Measurements from ENCODE around the gene PBX1. TPM values are rescaled to one million over a fixed set of nuclear protein-coding genes. Genes with fewer than 3 reads are reported as not detected.
"Not testable (repeated sequence)": the region's sequence is repeated elsewhere in the genome, so short reads cannot be mapped to it uniquely, and the experiment has no call there.

PBX1 gene
- total RNA-seq, 2 experiments from 2014 or later, result 0.17 TPM

DNA sequence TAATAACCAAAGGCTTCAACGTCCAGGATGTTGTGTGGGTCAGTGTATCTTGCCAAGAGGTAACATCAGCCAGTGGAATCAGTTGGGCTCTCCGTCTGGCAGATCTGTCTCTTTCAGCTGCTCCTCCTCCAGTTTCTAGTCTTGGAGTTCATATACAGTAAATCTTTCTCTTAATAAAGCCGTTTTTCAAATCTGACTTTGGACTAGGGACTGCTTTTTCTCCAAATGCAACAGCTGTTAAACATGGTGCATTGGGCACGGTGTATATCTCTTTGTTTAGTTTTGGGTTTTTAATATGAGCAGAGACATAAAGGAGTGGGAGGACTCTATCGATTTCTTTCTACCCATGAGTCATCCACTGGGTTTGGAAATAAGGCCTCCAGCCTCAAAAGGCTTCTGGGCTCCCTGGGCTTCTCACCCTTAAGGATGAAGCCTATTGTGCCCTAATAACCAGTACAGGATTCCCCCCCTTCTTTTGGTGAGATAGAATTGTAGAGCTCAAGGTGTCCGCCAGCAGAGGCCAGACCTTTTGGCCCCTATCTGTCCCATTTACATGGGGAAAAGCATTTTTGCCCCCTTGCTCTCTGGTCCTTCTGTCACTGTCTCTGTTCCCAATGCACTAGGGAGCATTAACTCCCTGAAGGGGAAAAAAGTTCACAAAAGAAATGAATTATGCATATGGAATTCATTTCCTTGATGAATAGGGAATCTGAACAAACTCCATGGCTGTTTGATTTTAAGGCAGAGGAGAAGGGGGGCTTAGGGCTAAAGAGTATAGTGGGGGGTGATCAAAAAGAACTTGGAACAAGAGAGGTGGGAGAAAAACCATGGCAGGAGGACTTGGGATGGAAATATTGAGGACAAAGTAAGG, 86.0 kb downstream of the PBX1 start:
- no peaks in the 10 kb centered on the region for H3K36me3 Mint-ChIP-seq
- CTCF ChIA-PET, result no interaction called here

DNA sequence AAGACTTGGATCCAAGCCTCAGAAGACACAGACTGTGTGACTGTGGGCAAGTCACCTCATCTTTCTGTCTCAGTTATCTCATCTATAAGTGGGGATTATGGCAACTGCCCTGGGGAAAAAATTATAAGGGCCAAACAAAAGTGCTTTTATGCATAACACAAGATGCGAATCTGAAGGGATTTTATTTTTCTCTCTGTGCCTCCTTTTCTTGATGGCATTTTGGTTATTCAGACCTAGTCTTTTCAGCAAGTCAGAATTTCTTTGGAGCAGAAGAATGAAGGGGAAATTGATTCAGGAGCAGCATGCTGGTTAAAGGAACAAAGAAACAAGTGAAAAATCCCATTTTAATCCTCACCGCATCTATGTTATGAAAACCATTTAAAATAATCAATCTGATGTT, 86.9 kb downstream of the PBX1 start:
- intact Hi-C loops (cut with micrococcal nuclease), result no loop called here
- no peak overlapping the region for H3K4me3 Mint-ChIP-seq
- H3K4me1 Mint-ChIP-seq (ENCODE audit: low read depth), result no peaks in the 10 kb centered on the region
- DNase-seq, result no peak
- no peaks in the 10 kb centered on the region for H3K9me3 Mint-ChIP-seq
- no peak overlapping the region for H3K27ac Mint-ChIP-seq
- POLR2A ChIA-PET, result no interaction called here
- H3K27me3 Mint-ChIP-seq, result no peaks in the 10 kb centered on the region
- H3K36me3 Mint-ChIP-seq, result no peaks in the 10 kb centered on the region
- CTCF ChIA-PET, result no interaction called here

More for the DNA sequence above, 86.0 kb downstream of the PBX1 start:
- no peaks in the 10 kb centered on the region for H3K27me3 Mint-ChIP-seq
- no peak overlapping the region for H3K4me3 Mint-ChIP-seq
- intact Hi-C loops (cut with micrococcal nuclease), result no loop called here
- DNase-seq, result no peak
- POLR2A ChIA-PET, result no interaction called here
- no peaks in the 10 kb centered on the region for H3K9me3 Mint-ChIP-seq
- no peaks in the 10 kb centered on the region for H3K4me1 Mint-ChIP-seq (ENCODE audit: low read depth)
- no peak overlapping the region for H3K27ac Mint-ChIP-seq

GRCh38 chr1:164647211-164647610, 88.2 kb downstream of the PBX1 start:
- no peaks in the 10 kb centered on the region for H3K9me3 Mint-ChIP-seq
- POLR2A ChIA-PET, result no interaction called here
- DNase-seq, result no peak
- intact Hi-C loops (cut with micrococcal nuclease), result no loop called here
- no peak overlapping the region for H3K27ac Mint-ChIP-seq
- peaks cover 2% of the 10 kb centered on the region for H3K27me3 Mint-ChIP-seq
- CTCF ChIA-PET, result no interaction called here
- H3K4me3 Mint-ChIP-seq, result no peak overlapping the region
- no peaks in the 10 kb centered on the region for H3K36me3 Mint-ChIP-seq
- no peaks in the 10 kb centered on the region for H3K4me1 Mint-ChIP-seq (ENCODE audit: low read depth)

DNA sequence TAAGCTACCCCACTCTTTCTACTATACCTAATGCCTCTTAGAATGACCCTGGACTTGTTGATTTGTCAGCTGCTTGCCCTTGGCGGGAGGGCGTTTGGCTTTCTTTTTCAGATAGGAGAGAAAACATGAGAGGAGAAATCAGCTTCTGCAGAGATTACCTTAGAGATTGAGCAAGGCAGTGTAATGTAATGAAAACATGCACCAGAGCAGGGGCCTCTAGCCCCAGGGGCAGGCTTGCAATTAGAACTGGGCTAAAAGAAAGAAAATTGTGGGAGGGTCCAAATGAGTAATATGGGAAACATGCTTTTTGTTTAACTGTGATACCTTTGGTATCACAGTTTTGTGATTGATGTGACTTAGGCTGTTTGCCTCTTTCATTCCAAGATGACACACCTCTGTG, 89.7 kb downstream of the PBX1 start:
- intact Hi-C loops (cut with micrococcal nuclease), result no loop called here
- Mint-ChIP-seq H3K4me3 (no peak overlapping the region), H3K36me3 (no peaks in the 10 kb centered on the region), H3K27me3 (peaks cover 2% of the 10 kb centered on the region), H3K4me1 (ENCODE audit: low read depth) (no peaks in the 10 kb centered on the region), H3K9me3 (no peaks in the 10 kb centered on the region), H3K27ac (no peak overlapping the region)
- POLR2A ChIA-PET, result no interaction called here
- CTCF ChIA-PET, result no interaction called here
- no peak for DNase-seq

GRCh38 chr1:164649146-164649545, 90.2 kb downstream of the PBX1 start:
- H3K4me1 Mint-ChIP-seq (ENCODE audit: low read depth), result no peaks in the 10 kb centered on the region
- POLR2A ChIA-PET, result no interaction called here
- peaks cover 2% of the 10 kb centered on the region for H3K27me3 Mint-ChIP-seq
- H3K36me3 Mint-ChIP-seq, result no peaks in the 10 kb centered on the region
- no peak for DNase-seq
- H3K4me3 Mint-ChIP-seq, result no peak overlapping the region
- no peaks in the 10 kb centered on the region for H3K9me3 Mint-ChIP-seq
- no peak overlapping the region for H3K27ac Mint-ChIP-seq
- CTCF ChIA-PET, result no interaction called here
- intact Hi-C loops (cut with micrococcal nuclease), result no loop called here

DNA sequence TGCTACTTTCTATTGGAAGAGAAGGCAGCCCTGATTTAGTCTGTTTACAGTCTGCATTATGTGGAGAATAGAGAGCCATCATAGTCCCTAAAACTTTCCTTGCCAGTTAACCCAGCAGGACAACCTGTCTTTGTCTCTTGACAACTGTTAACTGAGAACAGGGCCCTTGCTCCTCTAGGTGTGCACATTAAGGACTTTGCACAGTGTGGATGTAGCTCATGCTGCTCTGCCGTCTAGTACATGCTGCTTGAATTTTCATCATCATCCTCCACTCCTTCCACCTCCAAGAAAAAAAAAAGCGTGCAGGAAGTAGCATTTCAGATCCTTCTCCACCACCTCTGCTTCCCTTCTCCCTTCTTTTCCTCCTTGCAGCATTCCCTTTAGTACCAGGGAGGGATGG, 91.5 kb downstream of the PBX1 start:
- H3K27me3 Mint-ChIP-seq, result peaks cover 2% of the 10 kb centered on the region
- no peak for DNase-seq
- intact Hi-C loops (cut with micrococcal nuclease), result no loop called here
- no peaks in the 10 kb centered on the region for H3K9me3 Mint-ChIP-seq
- POLR2A ChIA-PET, result no interaction called here
- no peak overlapping the region for H3K27ac Mint-ChIP-seq
- no peak overlapping the region for H3K4me3 Mint-ChIP-seq
- H3K36me3 Mint-ChIP-seq, result no peaks in the 10 kb centered on the region
- no peaks in the 10 kb centered on the region for H3K4me1 Mint-ChIP-seq (ENCODE audit: low read depth)
- CTCF ChIA-PET, result no interaction called here

DNA sequence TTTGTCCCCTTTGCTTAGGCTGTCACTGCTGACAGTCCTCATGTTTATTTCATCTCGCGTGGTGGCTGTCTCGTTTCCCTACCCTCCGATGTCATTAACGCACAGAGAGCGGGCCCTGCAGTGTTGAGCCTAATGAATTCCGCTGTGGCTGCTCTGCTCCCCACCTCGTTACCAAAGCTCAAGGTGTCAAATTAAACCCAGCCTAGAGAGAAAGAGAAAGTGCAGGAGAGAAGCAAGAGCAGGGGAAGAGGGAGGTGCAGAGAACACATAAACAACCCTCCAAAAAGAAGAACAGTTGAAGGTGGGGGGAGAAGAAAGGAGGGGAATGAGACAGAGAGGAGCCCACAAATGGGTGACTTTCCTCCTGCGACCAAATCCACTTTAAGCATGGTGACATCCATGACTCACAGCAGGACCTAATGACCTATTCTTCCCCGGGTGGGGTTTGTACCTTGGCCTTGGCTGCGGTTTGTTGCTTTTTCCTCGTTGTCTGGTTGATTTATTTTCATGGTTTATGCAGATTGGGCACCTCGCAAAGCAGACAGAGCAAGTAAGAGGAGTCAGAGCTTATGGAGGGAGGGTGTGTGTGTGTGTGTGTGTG, 92.5 kb downstream of the PBX1 start:
- peaks cover 2% of the 10 kb centered on the region for H3K27me3 Mint-ChIP-seq
- ChIA-PET CTCF (no interaction called here), POLR2A (interaction anchor here (0.6 kb wide), 1 partner anchor 10 kb away, joined by 3 read pairs; no protein-coding TSS in a partner anchor)
- H3K27ac Mint-ChIP-seq, result no peak overlapping the region
- no peak overlapping the region for H3K4me3 Mint-ChIP-seq
- no peaks in the 10 kb centered on the region for H3K9me3 Mint-ChIP-seq
- H3K36me3 Mint-ChIP-seq, result no peaks in the 10 kb centered on the region
- DNase-seq, result no peak
- intact Hi-C loops (cut with micrococcal nuclease), result no loop called here
- H3K4me1 Mint-ChIP-seq (ENCODE audit: low read depth), result no peaks in the 10 kb centered on the region

GRCh38 chr1:164652969-164653368, 94.0 kb downstream of the PBX1 start:
- H3K9me3 Mint-ChIP-seq; H3K27ac Mint-ChIP-seq; DNase-seq; H3K4me3 Mint-ChIP-seq; H3K27me3 Mint-ChIP-seq; H3K36me3 Mint-ChIP-seq; intact Hi-C loops (cut with micrococcal nuclease); H3K4me1 Mint-ChIP-seq (ENCODE audit: low read depth); POLR2A ChIA-PET: not testable (repeated sequence)
- CTCF ChIA-PET, result interaction anchor here (0.6 kb wide), 1 partner anchor 1294 kb away, joined by 3 read pairs; no protein-coding TSS in a partner anchor

GRCh38 chr1:164653705-164654104, 94.7 kb downstream of the PBX1 start:
- Mint-ChIP-seq H3K4me1 (ENCODE audit: low read depth) (no peaks in the 10 kb centered on the region), H3K9me3 (no peaks in the 10 kb centered on the region), H3K4me3 (no peak overlapping the region), H3K36me3 (no peaks in the 10 kb centered on the region), H3K27me3 (peaks cover 2% of the 10 kb centered on the region), H3K27ac (no peak overlapping the region)
- CTCF ChIA-PET, result interaction anchor here (0.6 kb wide), 1 partner anchor 1294 kb away, joined by 3 read pairs; no protein-coding TSS in a partner anchor
- intact Hi-C loops (cut with micrococcal nuclease), result no loop called here
- no peak for DNase-seq
- POLR2A ChIA-PET, result no interaction called here

DNA sequence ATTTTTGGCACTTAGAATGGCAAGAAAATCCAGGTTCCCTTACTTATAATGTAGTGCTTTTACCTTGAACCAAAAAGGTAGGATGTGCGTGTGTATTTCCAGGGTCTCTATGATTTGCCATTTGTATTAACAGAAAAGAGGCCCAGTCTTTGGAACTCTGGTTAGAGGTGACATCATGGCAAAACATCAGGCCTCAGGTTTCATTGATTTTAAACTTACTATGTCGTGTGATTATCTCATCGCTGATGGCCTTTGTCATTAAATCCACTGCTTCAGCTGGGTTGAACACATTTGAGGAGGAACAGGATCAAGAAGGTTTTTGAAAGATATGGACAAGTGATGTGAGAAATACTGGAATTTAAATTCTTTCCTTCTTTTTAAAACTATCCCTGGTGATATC, 95.2 kb downstream of the PBX1 start:
- Mint-ChIP-seq H3K27me3 (peaks cover 2% of the 10 kb centered on the region), H3K4me1 (ENCODE audit: low read depth) (no peaks in the 10 kb centered on the region), H3K4me3 (no peak overlapping the region), H3K27ac (no peak overlapping the region), H3K36me3 (no peaks in the 10 kb centered on the region), H3K9me3 (no peaks in the 10 kb centered on the region)
- intact Hi-C loops (cut with micrococcal nuclease), result no loop called here
- no peak for DNase-seq
- POLR2A ChIA-PET, result no interaction called here
- CTCF ChIA-PET, result no interaction called here

DNA sequence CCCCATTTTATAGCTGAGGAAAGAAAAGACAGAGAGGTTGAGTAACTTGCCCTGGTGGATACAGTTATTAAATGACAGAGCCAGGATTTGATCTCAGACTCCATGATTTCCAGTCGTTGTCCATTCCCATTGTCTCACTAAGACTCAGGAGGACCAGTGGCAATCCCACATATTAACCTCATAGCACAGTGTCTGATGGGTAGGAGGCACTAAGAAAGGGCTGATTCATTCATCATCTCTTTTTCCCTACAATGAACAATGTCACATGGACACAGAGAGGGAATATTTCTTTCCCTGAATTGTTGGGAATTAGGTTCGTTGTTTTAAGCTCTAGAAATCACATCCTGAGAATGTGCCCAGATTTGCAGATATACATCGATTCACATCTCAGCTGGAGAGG, 99.9 kb downstream of the PBX1 start:
- H3K27ac Mint-ChIP-seq, result no peak overlapping the region
- POLR2A ChIA-PET, result no interaction called here
- no peak overlapping the region for H3K4me3 Mint-ChIP-seq
- H3K36me3 Mint-ChIP-seq, result no peaks in the 10 kb centered on the region
- DNase-seq, result no peak
- H3K27me3 Mint-ChIP-seq, result no peaks in the 10 kb centered on the region
- H3K4me1 Mint-ChIP-seq (ENCODE audit: low read depth), result no peaks in the 10 kb centered on the region
- CTCF ChIA-PET, result no interaction called here
- intact Hi-C loops (cut with micrococcal nuclease), result no loop called here
- H3K9me3 Mint-ChIP-seq, result peaks cover 5% of the 10 kb centered on the region

DNA sequence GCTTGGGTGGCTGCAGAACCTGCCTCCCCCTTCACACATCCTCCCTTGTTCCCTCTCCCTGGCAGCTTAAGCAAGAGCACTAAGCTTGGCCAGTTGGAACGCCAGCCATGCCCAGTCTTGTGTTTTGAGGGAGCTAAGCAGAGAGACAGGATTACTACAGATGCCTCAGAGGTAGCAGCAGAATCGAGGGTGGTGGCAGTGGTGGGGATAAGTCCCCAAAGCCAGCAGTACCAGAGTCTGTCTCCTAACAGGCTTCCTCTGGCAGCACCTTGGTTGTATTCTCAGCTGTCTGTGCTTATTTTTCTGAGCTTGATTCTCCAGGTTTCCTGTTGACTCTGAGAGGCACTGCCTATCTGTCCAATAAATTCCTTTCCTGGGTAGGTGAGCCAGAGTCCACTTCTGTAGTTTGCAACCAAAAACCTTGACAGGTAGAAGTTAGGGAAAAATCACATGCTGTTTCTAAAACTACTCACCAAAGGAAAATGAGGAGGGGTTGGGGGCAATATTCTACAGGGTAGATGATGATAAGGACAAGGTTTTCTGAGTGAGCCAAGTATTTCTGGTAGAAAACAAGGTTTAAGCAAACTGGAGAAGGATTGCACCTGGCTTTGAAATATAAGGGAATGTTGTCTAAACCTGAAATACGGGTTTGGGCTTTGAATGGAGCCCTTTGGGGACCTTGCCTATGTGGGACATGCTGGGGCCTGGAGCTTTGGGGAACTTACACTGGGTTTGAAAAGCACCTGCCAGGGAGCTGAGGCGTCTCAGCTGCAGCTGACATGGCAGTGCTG, 100.8 kb downstream of the PBX1 start:
- CTCF ChIA-PET, result interaction anchor here (0.7 kb wide), 1 partner anchor 413 kb away, joined by 3 read pairs; no protein-coding TSS in a partner anchor

More for the DNA sequence above, 100.8 kb downstream of the PBX1 start:
- Mint-ChIP-seq H3K9me3 (peaks cover 5% of the 10 kb centered on the region), H3K27ac (no peak overlapping the region), H3K4me1 (ENCODE audit: low read depth) (no peaks in the 10 kb centered on the region), H3K4me3 (no peak overlapping the region), H3K36me3 (no peaks in the 10 kb centered on the region), H3K27me3 (no peaks in the 10 kb centered on the region)
- POLR2A ChIA-PET, result no interaction called here
- no peak for DNase-seq
- intact Hi-C loops (cut with micrococcal nuclease), result no loop called here

Data from activated CD4-positive, alpha-beta memory T cell treated with anti-CD3 and anti-CD28 coated beads for 36 hours (primary cell).